ENCODE results near the gene GCC1. TPM values are rescaled to one million over a fixed set of nuclear protein-coding genes. Genes with fewer than 3 reads are reported as not detected.

Gene GCC1
- total and polyA plus RNA-seq, 10 donors, result 3.1 to 24.8 (median 17.4) TPM

GRCh38 chr7:127536741-127537140 lies 48.7 kb downstream of the GCC1 start:
- Histone ChIP-seq H3K4me3 (no peak overlapping the region), H3K36me3 (no peaks in the 10 kb centered on the region), H3K27me3 (replicated peaks in 1 of 7) (peaks cover 0 to 64% (median 19%) of the 10 kb centered on the region in 7 donors), H3K27ac (no peak overlapping the region), H3K4me1 (no peaks in the 10 kb centered on the region), H3K9me3 (peaks cover 0 to 4% (median 0%) of the 10 kb centered on the region in 8 donors)
- 9 to 16% (median 11%) methylated on average over 16 of the region's 16 CpGs for WGBS, 5 donors
- TF ChIP-seq POLR2AphosphoS5 (IDR thresholded peaks at IDR 0.05), result no peak
- no peak for TF ChIP-seq CTCF (IDR thresholded peaks at IDR 0.05 in 8 of 11, conservative IDR thresholded peaks at IDR 0.05 in 3 of 11)
- no peak for TF ChIP-seq POLR2A (IDR thresholded peaks at IDR 0.05)
- no peak for DNase-seq
- intact Hi-C loops (cut with DNase I; ENCODE audit: low total_unique reads), result no loop called here

- no peak for DNase-seq
- peaks cover 0 to 4% (median 0%) of the 10 kb centered on the region in 8 donors for H3K9me3 ChIP-seq
- no peak overlapping the region for H3K4me3 ChIP-seq
- no peaks in the 10 kb centered on the region for H3K36me3 ChIP-seq
- peaks cover 0 to 64% (median 19%) of the 10 kb centered on the region in 7 donors for H3K27me3 ChIP-seq (replicated peaks in 1 of 7)
- intact Hi-C loops (cut with DNase I; ENCODE audit: low total_unique reads), result no loop called here
- no peaks in the 10 kb centered on the region for H3K4me1 ChIP-seq
- WGBS, 5 donors, result 59 to 73% (median 69%) methylated on average over 2 of the region's 2 CpGs
- TF ChIP-seq CTCF (IDR thresholded peaks at IDR 0.05 in 8 of 11, conservative IDR thresholded peaks at IDR 0.05 in 3 of 11) (no peak), POLR2AphosphoS5 (IDR thresholded peaks at IDR 0.05) (no peak), POLR2A (IDR thresholded peaks at IDR 0.05) (no peak)
- no peak overlapping the region for H3K27ac ChIP-seq
Measured at GRCh38 chr7:127536394-127536691, 49.1 kb downstream of the GCC1 start.

GRCh38 chr7:127535546-127536393 lies 49.6 kb downstream of the GCC1 start:
- no peak for DNase-seq
- Histone ChIP-seq H3K27ac (no peak overlapping the region), H3K27me3 (replicated peaks in 1 of 7) (peaks cover 0 to 64% (median 19%) of the 10 kb centered on the region in 7 donors), H3K4me3 (no peak overlapping the region), H3K9me3 (peaks cover 0 to 4% (median 0%) of the 10 kb centered on the region in 8 donors), H3K4me1 (no peaks in the 10 kb centered on the region), H3K36me3 (no peaks in the 10 kb centered on the region)
- TF ChIP-seq POLR2AphosphoS5 (IDR thresholded peaks at IDR 0.05), result no peak
- no peak for TF ChIP-seq CTCF (IDR thresholded peaks at IDR 0.05 in 8 of 11, conservative IDR thresholded peaks at IDR 0.05 in 3 of 11)
- no peak for TF ChIP-seq POLR2A (IDR thresholded peaks at IDR 0.05)
- intact Hi-C loops (cut with DNase I; ENCODE audit: low total_unique reads), result no loop called here
- WGBS, 5 donors, result 86 to 92% (median 90%) methylated on average over 11 of the region's 11 CpGs

- intact Hi-C loops (cut with DNase I; ENCODE audit: low total_unique reads), result no loop called here
- H3K36me3 ChIP-seq, result no peaks in the 10 kb centered on the region
- H3K27me3 ChIP-seq (replicated peaks in 1 of 7), result peaks cover 0 to 62% (median 19%) of the 10 kb centered on the region in 7 donors
- TF ChIP-seq POLR2A (IDR thresholded peaks at IDR 0.05), result no peak
- no peak for TF ChIP-seq CTCF (IDR thresholded peaks at IDR 0.05 in 8 of 11, conservative IDR thresholded peaks at IDR 0.05 in 3 of 11)
- TF ChIP-seq POLR2AphosphoS5 (IDR thresholded peaks at IDR 0.05), result no peak
- peaks cover 0 to 11% (median 8%) of the 10 kb centered on the region in 8 donors for H3K9me3 ChIP-seq
- no peak for DNase-seq
- H3K27ac ChIP-seq, result no peak overlapping the region
- H3K4me3 ChIP-seq, result no peak overlapping the region
- 45 to 58% (median 55%) methylated on average over 5 of the region's 5 CpGs for WGBS, 5 donors
- H3K4me1 ChIP-seq, result no peaks in the 10 kb centered on the region
Measured at GRCh38 chr7:127534636-127535035, 50.8 kb downstream of the GCC1 start.
